HEK293T (cell line): ENCODE results near the gene SORCS3.

Experiments used
- CTCF ChIA-PET: fragments of 350-600 bp; formaldehyde crosslinking; extraction: SDS; loops from one replicate; lab custom pipeline; 2021; ENCODE audit warnings: antibody characterized with exemption, inconsistent platforms; lab: Yijun Ruan, JAX
- POLR2A ChIA-PET: fragments of 350-600 bp; formaldehyde crosslinking; extraction: SDS; loops from one replicate; lab custom pipeline; 2020; ENCODE audit warnings: antibody characterized with exemption, inconsistent platforms; lab: Yijun Ruan, JAX
- DNase-seq: peaks from one replicate; pipeline ENCODE4 v3.0.0; 2012; ENCODE audit warnings: mixed read lengths; ENCODE audit errors: extremely low spot score
- ARNT ChIP-seq: fragments of 450-650 bp; IDR thresholded peaks from 2 replicates; pipeline ENCODE4 v1.6.1; 2017; ENCODE audit warnings: mild to moderate bottlenecking
- BHLHE40 ChIP-seq: fragments of 450-650 bp; IDR thresholded peaks from 2 replicates; pipeline ENCODE4 v1.6.1; 2016; ENCODE audit warnings: mild to moderate bottlenecking, moderate library complexity, borderline replicate concordance
- CTBP1 ChIP-seq: fragments of 450-650 bp; IDR thresholded peaks from 2 replicates; pipeline ENCODE4 v1.6.1; 2016; ENCODE audit warnings: borderline replicate concordance
- ELF4 ChIP-seq: fragments of 450-650 bp; IDR thresholded peaks from 2 replicates; pipeline ENCODE4 v1.6.1; 2017; ENCODE audit warnings: antibody characterized with exemption
- FOXA1 ChIP-seq: fragments of 450-650 bp; IDR thresholded peaks from 2 replicates; pipeline ENCODE4 v1.6.1; 2016; ENCODE audit warnings: mild to moderate bottlenecking
- FOXK2 ChIP-seq: fragments of 450-650 bp; IDR thresholded peaks from 2 replicates; pipeline ENCODE4 v1.6.1; 2016; ENCODE audit warnings: mild to moderate bottlenecking
- FOXM1 ChIP-seq: fragments of 450-650 bp; IDR thresholded peaks from 2 replicates; pipeline ENCODE4 v1.6.1; 2017; ENCODE audit warnings: mild to moderate bottlenecking, borderline replicate concordance
- HDGF ChIP-seq: fragments of 450-650 bp; IDR thresholded peaks from 2 replicates; pipeline ENCODE4 v1.6.1; 2017; ENCODE audit warnings: antibody characterized with exemption, borderline replicate concordance
- L3MBTL2 ChIP-seq: fragments of 450-650 bp; conservative IDR thresholded peaks from 2 replicates; pipeline ENCODE4 v1.6.1; 2016; ENCODE audit warnings: mild to moderate bottlenecking
- LEF1 ChIP-seq: fragments of 450-650 bp; IDR thresholded peaks from 2 replicates; pipeline ENCODE4 v1.6.1; 2017; ENCODE audit warnings: mild to moderate bottlenecking, borderline replicate concordance
- NFRKB ChIP-seq: fragments of 450-650 bp; IDR thresholded peaks from 2 replicates; pipeline ENCODE4 v1.6.1; 2016; ENCODE audit warnings: mild to moderate bottlenecking, moderate library complexity
- SP1 ChIP-seq: fragments of 450-650 bp; IDR thresholded peaks from 2 replicates; pipeline ENCODE4 v1.6.1; 2017
- SUZ12 ChIP-seq: fragments of 450-650 bp; IDR thresholded peaks from 2 replicates; pipeline ENCODE4 v1.6.1; 2016; ENCODE audit warnings: mild to moderate bottlenecking
- TARDBP ChIP-seq: fragments of 450-650 bp; IDR thresholded peaks from 2 replicates; pipeline ENCODE4 v1.6.1; 2016
- ZNF384 ChIP-seq: fragments of 450-650 bp; IDR thresholded peaks from 2 replicates; pipeline ENCODE4 v1.6.1; 2016
- TF ChIP-seq, protein P1 (sequence below): fragments of 450-650 bp; IDR thresholded peaks from 2 replicates; pipeline ENCODE4 v1.6.1; 2016

SORCS3 gene

GRCh38 chr10:104777086-104777799, 136.2 kb downstream of the SORCS3 start:
- ChIA-PET POLR2A (no interaction called here), CTCF (interaction anchor here (1.0 kb wide), 1 partner anchor 371 kb away, joined by 3 read pairs; no protein-coding TSS in a partner anchor)
- TF ChIP-seq FOXM1 (no peak), SP1 (no peak), CTBP1 (no peak), ELF4 (no peak), SUZ12 (no peak), TARDBP (no peak), ARNT (no peak), ZNF384 (no peak), FOXK2 (no peak)
- no peak for DNase-seq

GRCh38 chr10:104778371-104778770, 137.3 kb downstream of the SORCS3 start:
- TF ChIP-seq SUZ12 (no peak), CTBP1 (no peak), ELF4 (no peak), ZNF384 (no peak), LEF1 (no peak), FOXK2 (no peak), HDGF (no peak), FOXM1 (no peak), L3MBTL2 (no peak), TARDBP (no peak), SP1 (no peak)
- TF ChIP-seq, protein P1, sequence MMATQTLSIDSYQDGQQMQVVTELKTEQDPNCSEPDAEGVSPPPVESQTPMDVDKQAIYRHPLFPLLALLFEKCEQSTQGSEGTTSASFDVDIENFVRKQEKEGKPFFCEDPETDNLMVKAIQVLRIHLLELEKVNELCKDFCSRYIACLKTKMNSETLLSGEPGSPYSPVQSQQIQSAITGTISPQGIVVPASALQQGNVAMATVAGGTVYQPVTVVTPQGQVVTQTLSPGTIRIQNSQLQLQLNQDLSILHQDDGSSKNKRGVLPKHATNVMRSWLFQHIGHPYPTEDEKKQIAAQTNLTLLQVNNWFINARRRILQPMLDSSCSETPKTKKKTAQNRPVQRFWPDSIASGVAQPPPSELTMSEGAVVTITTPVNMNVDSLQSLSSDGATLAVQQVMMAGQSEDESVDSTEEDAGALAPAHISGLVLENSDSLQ: no peak
- ChIA-PET CTCF (interaction anchor here (1.0 kb wide), 1 partner anchor 372 kb away, joined by 3 read pairs; no protein-coding TSS in a partner anchor), POLR2A (no interaction called here)
- no peak for DNase-seq

DNA sequence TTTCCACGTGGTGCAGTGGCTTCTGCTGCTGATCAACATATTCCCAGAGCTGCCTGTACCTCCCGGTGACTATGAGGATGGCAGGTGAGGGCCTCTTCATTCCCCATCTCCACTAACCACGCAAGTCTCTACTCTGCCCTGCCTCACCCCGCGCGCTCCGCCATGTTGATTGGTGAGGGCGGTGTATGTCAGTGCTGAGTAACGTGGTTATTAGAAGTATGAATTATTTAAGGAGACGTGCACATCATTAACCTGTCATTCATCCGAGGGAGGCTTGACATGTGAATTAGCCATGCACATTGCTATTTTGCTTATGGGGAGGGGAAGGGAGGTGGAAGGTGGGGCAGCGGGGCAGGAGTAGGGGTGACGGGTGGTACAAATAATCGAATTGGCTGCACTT, 138.6 kb downstream of the SORCS3 start:
- no peak for DNase-seq
- TF ChIP-seq HDGF: no peak
- no peak for TF ChIP-seq ELF4
- no peak for TF ChIP-seq SUZ12
- no peak for TF ChIP-seq L3MBTL2
- TF ChIP-seq ARNT: no peak
- TF ChIP-seq, protein P1: no peak
- no peak for TF ChIP-seq NFRKB
- TF ChIP-seq FOXK2: no peak
- no peak for TF ChIP-seq LEF1
- TF ChIP-seq SP1: no peak
- TF ChIP-seq CTBP1: no peak
- no peak for TF ChIP-seq ZNF384
- no peak for TF ChIP-seq FOXA1
- TF ChIP-seq TARDBP: no peak
- TF ChIP-seq FOXM1: no peak
- TF ChIP-seq BHLHE40: no peak
- CTCF ChIA-PET: no interaction called here
- POLR2A ChIA-PET: no interaction called here

DNA sequence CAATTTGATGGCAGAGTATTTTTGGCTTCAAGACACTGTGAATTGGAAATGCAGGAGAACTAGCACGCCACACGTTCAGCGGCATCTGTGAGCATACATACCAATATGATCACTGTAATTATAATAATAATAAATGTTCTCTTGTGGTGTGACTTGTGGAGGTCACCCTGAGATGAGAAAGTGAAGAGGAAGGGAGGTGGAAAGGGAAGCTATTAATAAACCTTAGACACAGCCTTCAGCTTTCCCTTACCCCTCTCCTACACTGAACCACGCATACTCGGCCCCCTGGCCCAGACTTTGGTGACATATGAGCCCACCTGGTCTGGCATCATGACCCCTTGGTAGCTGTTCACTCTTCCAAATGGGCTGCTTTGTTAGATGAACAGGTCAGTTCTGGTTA, 139.1 kb downstream of the SORCS3 start:
- no peak for DNase-seq
- no peak for TF ChIP-seq LEF1
- ChIA-PET POLR2A (no interaction called here), CTCF (no interaction called here)

- POLR2A ChIA-PET: no interaction called here
- TF ChIP-seq FOXM1 (no peak), ELF4 (no peak), FOXK2 (no peak)
Observed at GRCh38 chr10:104780946-104781595, 140.0 kb downstream of the SORCS3 start.

DNA sequence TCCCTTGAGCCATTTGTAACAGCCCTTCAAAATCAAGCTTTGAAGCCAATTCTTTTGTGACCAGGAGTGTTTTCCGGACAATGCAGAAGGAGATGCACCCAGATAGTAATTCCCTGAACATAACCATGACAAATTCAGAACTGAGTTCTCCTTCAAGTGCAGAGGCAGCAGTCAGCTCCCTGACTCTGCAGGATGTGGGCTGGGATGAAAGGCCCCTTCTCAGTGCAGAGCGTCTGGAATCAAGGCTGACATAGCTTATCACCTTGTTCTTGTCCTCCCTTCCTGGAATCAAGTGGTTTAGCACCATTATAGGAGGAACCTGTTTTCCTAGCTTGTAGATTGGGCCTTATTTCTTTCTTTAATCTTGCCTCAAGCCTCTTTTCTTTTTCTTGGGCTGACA, 143.4 kb downstream of the SORCS3 start:
- DNase-seq: no peak
- no peak for TF ChIP-seq FOXA1
- no peak for TF ChIP-seq HDGF
- TF ChIP-seq FOXK2: no peak
- TF ChIP-seq CTBP1: no peak
- no peak for TF ChIP-seq ARNT
- no peak for TF ChIP-seq NFRKB
- TF ChIP-seq TARDBP: no peak
- TF ChIP-seq ZNF384: no peak
- TF ChIP-seq, protein P1: no peak
- TF ChIP-seq LEF1: no peak
- TF ChIP-seq SUZ12: no peak
- no peak for TF ChIP-seq L3MBTL2
- TF ChIP-seq FOXM1: no peak
- TF ChIP-seq BHLHE40: no peak
- no peak for TF ChIP-seq SP1
- no peak for TF ChIP-seq ELF4
- CTCF ChIA-PET: no interaction called here
- POLR2A ChIA-PET: no interaction called here

More at GRCh38 chr10:104780946-104781595, 140.0 kb downstream of the SORCS3 start:
- CTCF ChIA-PET: no interaction called here
- DNase-seq: no peak
